ENCODE data around the gene RPS6KA5. TPM values are rescaled to one million over a fixed set of nuclear protein-coding genes. Genes with fewer than 3 reads are reported as not detected.

The RPS6KA5 gene
- 1 to 10 TPM; 3.3 to 5.1 TPM for total RNA-seq
- 4.6 TPM for polyA plus RNA-seq (2013, experiment 1 of 2)
- 3.6 TPM for polyA plus RNA-seq (2013, experiment 2 of 2)
- long read RNA-seq, experiment 1: 0 reads
- long read RNA-seq, experiment 2, full-length matches to known transcripts: 10 of 12 reads
- long read RNA-seq, experiment 2, partial matches to known transcripts: 0 of 12 reads
- long read RNA-seq, experiment 2, other reads (novel, unspliced or antisense): 2 of 12 reads
- long read RNA-seq, experiment 3, full-length matches to known transcripts: 6 of 10 reads
- long read RNA-seq, experiment 3, partial matches to known transcripts: 2 of 10 reads
- long read RNA-seq, experiment 3, other reads (novel, unspliced or antisense): 2 of 10 reads
- long read RNA-seq, experiment 4, partial matches to known transcripts: 0 of 1 reads
- long read RNA-seq, experiment 4, other reads (novel, unspliced or antisense): 1 of 1 reads

DNA sequence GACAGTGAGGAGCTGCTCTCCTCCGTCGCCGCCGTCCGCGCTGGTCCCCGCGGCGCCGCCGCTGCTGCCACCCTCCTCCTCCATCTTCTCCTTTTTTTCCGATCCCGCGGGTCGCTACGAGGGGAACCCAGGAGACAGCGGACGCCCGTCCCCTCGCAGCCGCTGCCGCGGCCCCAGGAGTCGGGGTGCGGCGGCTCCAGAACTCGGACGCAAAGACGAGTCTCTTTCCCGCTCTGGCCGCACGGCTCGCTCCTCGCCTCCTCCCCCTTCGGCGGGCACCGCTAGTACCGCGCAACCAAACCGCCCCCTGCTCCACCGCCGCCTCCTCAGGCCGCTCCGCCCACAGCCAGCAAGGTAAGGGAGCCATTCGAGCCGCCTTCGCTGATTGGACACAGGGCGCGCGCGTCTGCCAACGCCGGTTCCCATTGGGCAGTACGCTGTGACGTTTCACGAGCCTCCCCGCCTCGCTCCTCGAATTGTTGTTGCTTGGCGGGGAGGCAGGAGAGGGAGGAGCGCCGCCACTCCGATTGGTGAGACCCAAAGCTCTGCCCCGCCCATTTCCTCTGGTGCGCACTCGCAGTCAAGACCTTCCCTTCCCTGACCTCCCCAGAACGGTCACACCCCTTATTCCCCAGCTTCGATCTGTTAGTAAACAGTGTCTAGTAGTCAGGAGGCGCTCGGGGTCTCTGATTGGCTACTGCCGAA, at the start of gene RPS6KA5:
Gene RPS6KA5, minus strand, starts transcription at position 291 of the 705 bp plus-strand sequence. Its CDS starts 207 bp downstream, at position 84.
- Mint-ChIP-seq H3K4me3 (no peak within 1 kb of the TSS), H3K36me3 (ENCODE audit: low read depth) (no peaks in the 10 kb centered on the region), H3K27ac (no peak within 1 kb of the TSS), H3K9me3 (no peaks in the 10 kb centered on the region), H3K4me1 (peaks cover 5% of the 10 kb centered on the region), H3K27me3 (ENCODE audit: insufficient read depth) (no peaks in the 10 kb centered on the region)
- peak within 1 kb of the TSS; percentile 84 for H3K9ac ChIP-seq (ENCODE audit: extremely low read depth, low read length, poor library complexity, severe bottlenecking)
- TF ChIP-seq, protein P1, sequence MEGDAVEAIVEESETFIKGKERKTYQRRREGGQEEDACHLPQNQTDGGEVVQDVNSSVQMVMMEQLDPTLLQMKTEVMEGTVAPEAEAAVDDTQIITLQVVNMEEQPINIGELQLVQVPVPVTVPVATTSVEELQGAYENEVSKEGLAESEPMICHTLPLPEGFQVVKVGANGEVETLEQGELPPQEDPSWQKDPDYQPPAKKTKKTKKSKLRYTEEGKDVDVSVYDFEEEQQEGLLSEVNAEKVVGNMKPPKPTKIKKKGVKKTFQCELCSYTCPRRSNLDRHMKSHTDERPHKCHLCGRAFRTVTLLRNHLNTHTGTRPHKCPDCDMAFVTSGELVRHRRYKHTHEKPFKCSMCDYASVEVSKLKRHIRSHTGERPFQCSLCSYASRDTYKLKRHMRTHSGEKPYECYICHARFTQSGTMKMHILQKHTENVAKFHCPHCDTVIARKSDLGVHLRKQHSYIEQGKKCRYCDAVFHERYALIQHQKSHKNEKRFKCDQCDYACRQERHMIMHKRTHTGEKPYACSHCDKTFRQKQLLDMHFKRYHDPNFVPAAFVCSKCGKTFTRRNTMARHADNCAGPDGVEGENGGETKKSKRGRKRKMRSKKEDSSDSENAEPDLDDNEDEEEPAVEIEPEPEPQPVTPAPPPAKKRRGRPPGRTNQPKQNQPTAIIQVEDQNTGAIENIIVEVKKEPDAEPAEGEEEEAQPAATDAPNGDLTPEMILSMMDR (conservative IDR thresholded peaks at IDR 0.05): peak; percentile 42
- peak; percentile 100 for DNase-seq
- no peaks in the 10 kb centered on the region for H3K36me3 ChIP-seq (ENCODE audit: control insufficient read depth, insufficient read depth, low read length)
- H3K4me3 ChIP-seq (ENCODE audit: low read length): peak within 1 kb of the TSS; percentile 95
- no peaks in the 10 kb centered on the region for H3K9me3 ChIP-seq (ENCODE audit: control insufficient read depth, low read length)
- WGBS, 2 experiments (ENCODE audit: insufficient coverage in 1 of 2, insufficient read length in 1 of 2): 0% methylated on average over 33 to 71 of the region's 71 CpGs
- no peaks in the 10 kb centered on the region for H3K27me3 ChIP-seq (ENCODE audit: control insufficient read depth, insufficient read depth, low read length, poor library complexity, severe bottlenecking)
- H3K27ac ChIP-seq (ENCODE audit: low read depth, low read length): peak within 1 kb of the TSS; percentile 98
- no peaks in the 10 kb centered on the region for H3K4me1 ChIP-seq (ENCODE audit: control insufficient read depth, insufficient read depth, low read length)

DNA sequence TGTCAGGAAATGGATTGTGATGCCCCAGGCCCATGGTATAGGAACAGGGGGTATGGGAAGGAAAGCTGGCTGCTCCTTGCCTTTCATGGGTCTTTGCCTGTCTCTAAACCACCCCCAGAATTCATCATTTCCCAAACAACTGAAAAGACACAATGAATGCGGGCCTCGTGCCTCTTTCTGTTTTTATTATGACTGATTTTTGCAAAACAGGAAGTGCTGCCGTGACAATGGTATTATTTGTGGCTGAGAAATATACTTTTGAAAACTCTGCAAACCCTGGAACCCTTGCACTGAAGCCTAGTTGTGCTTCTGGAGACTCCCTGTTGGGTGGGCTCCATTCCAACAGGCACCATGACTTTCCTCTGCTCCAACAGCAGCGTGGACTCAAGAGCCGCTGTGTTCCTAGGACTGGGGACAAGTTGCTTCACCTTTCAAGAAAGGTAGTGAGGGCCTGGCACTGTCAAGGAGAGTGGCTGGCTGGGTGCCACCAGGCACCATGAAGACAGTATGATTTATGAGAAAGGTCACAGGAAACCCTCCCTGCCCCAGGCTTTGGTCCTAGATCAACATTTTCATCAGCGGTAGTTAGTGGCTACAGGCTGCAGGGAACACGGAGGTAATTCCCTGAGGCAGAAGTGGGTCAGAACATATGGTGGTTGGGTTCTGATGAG, 48.6 kb upstream of the RPS6KA5 start:
- H3K27me3 Mint-ChIP-seq (ENCODE audit: insufficient read depth): no peaks in the 10 kb centered on the region

DNA sequence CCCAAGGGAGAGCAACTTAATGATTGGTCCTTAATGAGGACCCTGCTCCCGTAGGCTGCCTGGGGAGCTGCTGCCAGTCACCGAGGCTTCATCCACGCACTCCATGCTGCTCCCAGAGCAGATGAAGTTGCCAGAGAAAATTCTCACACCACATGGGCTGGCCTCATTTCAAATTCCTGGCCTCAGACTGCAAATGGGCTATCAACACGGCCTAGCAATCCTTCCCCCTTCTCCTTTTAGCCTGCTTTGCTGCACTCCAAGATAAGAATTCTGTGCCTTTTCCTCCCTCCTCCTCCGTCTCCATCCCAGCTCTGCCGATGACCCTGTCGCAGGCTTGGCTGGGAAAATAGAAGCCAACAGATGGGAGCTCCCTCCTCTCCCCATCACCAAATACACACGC, 42.7 kb upstream of the RPS6KA5 start:
- Histone ChIP-seq H3K27me3 (ENCODE audit: control insufficient read depth, insufficient read depth, low read length, poor library complexity, severe bottlenecking) (no peaks in the 10 kb centered on the region), H3K9ac (ENCODE audit: extremely low read depth, low read length, poor library complexity, severe bottlenecking) (no peak overlapping the region), H3K9me3 (ENCODE audit: control insufficient read depth, low read length) (no peaks in the 10 kb centered on the region), H3K27ac (ENCODE audit: low read depth, low read length) (no peak overlapping the region), H3K36me3 (ENCODE audit: control insufficient read depth, insufficient read depth, low read length) (no peaks in the 10 kb centered on the region), H3K4me3 (ENCODE audit: low read length) (no peak overlapping the region), H3K4me1 (ENCODE audit: control insufficient read depth, insufficient read depth, low read length) (no peaks in the 10 kb centered on the region)
- Mint-ChIP-seq H3K27ac (no peak overlapping the region), H3K9me3 (no peaks in the 10 kb centered on the region), H3K4me3 (no peak overlapping the region), H3K4me1 (peaks cover 7% of the 10 kb centered on the region), H3K36me3 (ENCODE audit: low read depth) (no peaks in the 10 kb centered on the region), H3K27me3 (ENCODE audit: insufficient read depth) (no peaks in the 10 kb centered on the region)
- TF ChIP-seq, protein P1 (conservative IDR thresholded peaks at IDR 0.05): no peak
- 89 to 90% methylated on average over 8 of the region's 8 CpGs for WGBS, 2 experiments (ENCODE audit: insufficient coverage in 1 of 2, insufficient read length in 1 of 2)
- no peak for DNase-seq

More for the DNA sequence above, 48.6 kb upstream of the RPS6KA5 start:
- Mint-ChIP-seq H3K27ac (no peak overlapping the region), H3K36me3 (ENCODE audit: low read depth) (no peaks in the 10 kb centered on the region), H3K4me1 (peaks cover 18% of the 10 kb centered on the region), H3K9me3 (peaks cover 3% of the 10 kb centered on the region), H3K4me3 (no peak overlapping the region)
- 89 to 95% methylated on average over 4 to 7 of the region's 7 CpGs for WGBS, 2 experiments (ENCODE audit: insufficient coverage in 1 of 2, insufficient read length in 1 of 2)
- TF ChIP-seq, protein P1 (conservative IDR thresholded peaks at IDR 0.05): no peak
- H3K9me3 ChIP-seq (ENCODE audit: control insufficient read depth, low read length): no peaks in the 10 kb centered on the region
- H3K27ac ChIP-seq (ENCODE audit: low read depth, low read length): no peak overlapping the region
- H3K27me3 ChIP-seq (ENCODE audit: control insufficient read depth, insufficient read depth, low read length, poor library complexity, severe bottlenecking): no peaks in the 10 kb centered on the region
- H3K9ac ChIP-seq (ENCODE audit: extremely low read depth, low read length, poor library complexity, severe bottlenecking): no peak overlapping the region
- peaks cover 6% of the 10 kb centered on the region for H3K4me1 ChIP-seq (ENCODE audit: control insufficient read depth, insufficient read depth, low read length)
- DNase-seq: no peak
- no peaks in the 10 kb centered on the region for H3K36me3 ChIP-seq (ENCODE audit: control insufficient read depth, insufficient read depth, low read length)
- H3K4me3 ChIP-seq (ENCODE audit: low read length): no peak overlapping the region

Data from endodermal cell (in vitro differentiated cells).